ENCODE results near the gene CEP112.

DNA sequence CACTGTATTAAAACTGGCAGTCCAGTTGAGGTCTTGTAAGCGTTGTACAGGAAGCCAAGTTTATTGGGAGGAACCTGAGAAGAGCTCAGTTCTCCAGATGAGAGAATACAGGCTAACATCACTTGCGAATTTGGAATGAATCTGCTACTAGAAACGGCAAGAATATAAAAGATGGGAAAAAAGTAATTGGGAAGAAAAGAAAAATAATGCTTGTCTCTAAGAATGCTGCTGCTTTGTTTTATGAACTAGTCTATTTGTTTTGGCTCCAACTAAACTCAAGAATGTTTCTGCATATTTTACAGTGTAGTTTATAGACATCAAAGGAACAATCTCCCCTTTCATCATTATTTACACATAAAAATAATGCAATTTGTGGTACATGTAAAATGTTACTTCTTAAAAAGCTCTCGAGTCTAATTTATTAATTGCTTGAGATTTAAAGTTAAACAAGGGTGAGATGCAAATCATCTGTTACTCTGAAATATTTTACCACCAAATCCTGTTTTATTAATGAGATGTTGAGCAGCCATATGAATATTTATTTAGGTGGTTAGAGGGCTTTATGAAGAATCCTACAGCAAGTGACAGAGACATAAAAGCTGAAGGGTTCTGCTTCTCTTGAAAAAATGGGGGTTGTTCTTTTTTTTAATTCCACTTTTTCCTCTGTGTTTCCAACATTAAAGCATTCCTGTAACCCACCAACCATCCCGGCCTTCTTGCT lies 468.3 kb downstream of the CEP112 start:
- TF ChIP-seq, protein P1, sequence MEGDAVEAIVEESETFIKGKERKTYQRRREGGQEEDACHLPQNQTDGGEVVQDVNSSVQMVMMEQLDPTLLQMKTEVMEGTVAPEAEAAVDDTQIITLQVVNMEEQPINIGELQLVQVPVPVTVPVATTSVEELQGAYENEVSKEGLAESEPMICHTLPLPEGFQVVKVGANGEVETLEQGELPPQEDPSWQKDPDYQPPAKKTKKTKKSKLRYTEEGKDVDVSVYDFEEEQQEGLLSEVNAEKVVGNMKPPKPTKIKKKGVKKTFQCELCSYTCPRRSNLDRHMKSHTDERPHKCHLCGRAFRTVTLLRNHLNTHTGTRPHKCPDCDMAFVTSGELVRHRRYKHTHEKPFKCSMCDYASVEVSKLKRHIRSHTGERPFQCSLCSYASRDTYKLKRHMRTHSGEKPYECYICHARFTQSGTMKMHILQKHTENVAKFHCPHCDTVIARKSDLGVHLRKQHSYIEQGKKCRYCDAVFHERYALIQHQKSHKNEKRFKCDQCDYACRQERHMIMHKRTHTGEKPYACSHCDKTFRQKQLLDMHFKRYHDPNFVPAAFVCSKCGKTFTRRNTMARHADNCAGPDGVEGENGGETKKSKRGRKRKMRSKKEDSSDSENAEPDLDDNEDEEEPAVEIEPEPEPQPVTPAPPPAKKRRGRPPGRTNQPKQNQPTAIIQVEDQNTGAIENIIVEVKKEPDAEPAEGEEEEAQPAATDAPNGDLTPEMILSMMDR (IDR thresholded peaks at IDR 0.05) = no peak
- TF ChIP-seq EP300 (IDR thresholded peaks at IDR 0.05) (no peak), POLR2A (IDR thresholded peaks at IDR 0.05) (no peak)
